Prostate gland (tissue), 2 donors: Measurements from ENCODE around the gene SLC7A6OS. TPM values are rescaled to one million over a fixed set of nuclear protein-coding genes. Genes with fewer than 3 reads are reported as not detected.

Experiments used
- DNase-seq: peaks from one replicate; pipeline ENCODE4 v3.0.0-alpha.2; 2019; ENCODE audit warnings: low spot score
- H3K27ac ChIP-seq, 2 donors: fragments of 200-600 bp; sonication (generic); 2 replicates each; pipeline ENCODE4 v1.5.1; 2017 to 2019
- H3K27me3 ChIP-seq: fragments of 200-600 bp; sonication (generic); replicated peaks from 2 replicates; pipeline ENCODE4 v1.5.1; 2019; ENCODE audit not compliant: insufficient read depth
- H3K36me3 ChIP-seq, 2 donors: fragments of 200-600 bp; sonication (generic); 1 replicate in 1 of 2; 2 replicates in 1 of 2; pipeline versions ENCODE4 v1.5.1 to v1.8.1; 2017 to 2019
- H3K4me1 ChIP-seq: fragments of 200-600 bp; sonication (generic); replicated peaks from 2 replicates; pipeline ENCODE4 v1.5.1; 2019
- H3K4me3 ChIP-seq, 2 donors: fragments of 200-600 bp; sonication (generic); 2 replicates each; pipeline ENCODE4 v1.5.1; 2017 to 2019
- H3K9me3 ChIP-seq: fragments of 200-600 bp; sonication (generic); 2 replicates; pipeline ENCODE4 v1.5.1; 2017
- POLR2A ChIP-seq: fragments of 450-650 bp; IDR thresholded peaks from one replicate; pipeline ENCODE4 v1.6.1; 2016; ENCODE audit warnings: antibody characterized with exemption, mild to moderate bottlenecking
- POLR2AphosphoS5 ChIP-seq: sonication (generic); formaldehyde crosslinking; IDR thresholded peaks from one replicate; pipeline ENCODE4 v1.6.1; 2017; ENCODE audit warnings: antibody characterized with exemption
- WGBS: methylation state at CpG from one replicate; pipeline ENCODE4 v1.1.5; 2018; 5-methylcytosine and 5-hydroxymethylcytosine counted together
- intact Hi-C: fragments of 100-400 bp; cut with DNase I; formaldehyde crosslinking; loops from one replicate; pipeline ENCODE4 v1.14.2; 2022
- small RNA-seq, 2 donors: library from RNA; depleted of rRNA; stranded (forward); fragments of <200 nt; gene quantifications; one replicate each; pipeline ENCODE3, GENCODE V24; 2016
- total RNA-seq, 2 donors: library from RNA; depleted of rRNA; stranded (reverse); fragments of >200 nt; gene quantifications; one replicate each; pipeline ENCODE4 v1.1.0, GENCODE V29; 2016
- TF ChIP-seq, protein P1 (sequence below), 4 experiments: fragments of 200-600 bp in 2 of 4; fragments of 450-650 bp in 2 of 4; sonication (generic) in 2 of 4; IDR thresholded peaks; 1 replicate in 3 of 4; 2 replicates in 1 of 4; pipeline ENCODE4 v1.5.1; 2016 to 2019; ENCODE audit warnings: antibody characterized with exemption in 4 of 4, mild to moderate bottlenecking in 2 of 4, moderate library complexity in 2 of 4

The SLC7A6OS gene
- total RNA-seq, 2 donors from 2014 or later: 10.0 to 23.6 TPM

DNA sequence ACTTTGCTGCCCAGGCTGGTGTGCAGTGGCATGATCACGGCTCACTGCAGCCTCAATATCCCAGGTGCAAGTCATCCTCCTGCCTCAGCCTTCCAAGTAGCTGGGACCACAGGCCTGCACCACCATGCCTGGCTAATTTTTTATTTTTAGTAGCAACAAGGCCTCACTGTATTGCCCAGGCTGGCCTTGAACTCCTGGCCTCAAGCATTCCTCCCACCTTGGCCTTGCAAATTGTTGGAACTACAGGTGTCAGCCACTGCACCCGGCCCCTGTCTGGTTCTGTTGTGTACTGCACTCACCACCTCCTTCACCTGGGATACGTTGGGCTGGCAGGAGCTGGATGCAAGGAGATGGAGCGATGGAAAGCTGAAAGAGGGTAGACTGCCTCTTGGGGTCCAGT lies 57.0 kb downstream of the SLC7A6OS start:
- no peaks in the 10 kb centered on the region for H3K36me3 ChIP-seq

DNA sequence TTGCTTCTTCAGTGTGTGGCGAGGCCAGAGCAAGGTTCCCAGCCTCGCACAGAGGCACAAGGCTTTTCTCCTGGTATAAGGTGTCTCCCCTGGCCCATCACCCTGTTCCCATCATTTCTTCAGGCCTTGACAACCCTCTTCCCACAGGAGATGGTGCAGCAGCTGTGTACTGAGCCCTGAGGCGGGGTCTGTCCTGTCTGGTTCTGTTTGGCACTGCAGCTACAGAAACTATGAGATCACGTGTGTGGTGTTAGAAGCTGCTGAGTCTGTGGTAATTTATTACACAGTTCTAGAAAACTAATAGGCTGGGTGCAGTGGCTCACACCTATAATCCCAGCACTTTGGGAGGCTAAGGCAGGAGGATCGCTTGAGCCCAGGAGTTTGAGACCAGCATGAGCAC lies 58.4 kb downstream of the SLC7A6OS start:
- Histone ChIP-seq H3K27ac (no peak overlapping the region), H3K36me3 (no peaks in the 10 kb centered on the region), H3K4me1 (no peaks in the 10 kb centered on the region), H3K4me3 (no peak overlapping the region), H3K9me3 (no peaks in the 10 kb centered on the region), H3K27me3 (no peaks in the 10 kb centered on the region)
- no peak for DNase-seq
- intact Hi-C loops: no loop called here
- TF ChIP-seq POLR2AphosphoS5: no peak
- TF ChIP-seq, protein P1, sequence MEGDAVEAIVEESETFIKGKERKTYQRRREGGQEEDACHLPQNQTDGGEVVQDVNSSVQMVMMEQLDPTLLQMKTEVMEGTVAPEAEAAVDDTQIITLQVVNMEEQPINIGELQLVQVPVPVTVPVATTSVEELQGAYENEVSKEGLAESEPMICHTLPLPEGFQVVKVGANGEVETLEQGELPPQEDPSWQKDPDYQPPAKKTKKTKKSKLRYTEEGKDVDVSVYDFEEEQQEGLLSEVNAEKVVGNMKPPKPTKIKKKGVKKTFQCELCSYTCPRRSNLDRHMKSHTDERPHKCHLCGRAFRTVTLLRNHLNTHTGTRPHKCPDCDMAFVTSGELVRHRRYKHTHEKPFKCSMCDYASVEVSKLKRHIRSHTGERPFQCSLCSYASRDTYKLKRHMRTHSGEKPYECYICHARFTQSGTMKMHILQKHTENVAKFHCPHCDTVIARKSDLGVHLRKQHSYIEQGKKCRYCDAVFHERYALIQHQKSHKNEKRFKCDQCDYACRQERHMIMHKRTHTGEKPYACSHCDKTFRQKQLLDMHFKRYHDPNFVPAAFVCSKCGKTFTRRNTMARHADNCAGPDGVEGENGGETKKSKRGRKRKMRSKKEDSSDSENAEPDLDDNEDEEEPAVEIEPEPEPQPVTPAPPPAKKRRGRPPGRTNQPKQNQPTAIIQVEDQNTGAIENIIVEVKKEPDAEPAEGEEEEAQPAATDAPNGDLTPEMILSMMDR (IDR thresholded peaks at IDR 0.05): no peak
- no peak for TF ChIP-seq POLR2A
- WGBS: 91% methylated on average over 5 of the region's 5 CpGs

More for the DNA sequence above, 57.0 kb downstream of the SLC7A6OS start:
- Histone ChIP-seq H3K4me1 (no peaks in the 10 kb centered on the region), H3K9me3 (no peaks in the 10 kb centered on the region), H3K27ac (no peak overlapping the region), H3K4me3 (no peak overlapping the region), H3K27me3 (no peaks in the 10 kb centered on the region)
- TF ChIP-seq POLR2AphosphoS5 (no peak), POLR2A (no peak)
- TF ChIP-seq, protein P1 (IDR thresholded peaks at IDR 0.05): no peak
- intact Hi-C loops: no loop called here
- WGBS: 88% methylated on average over 4 of the region's 4 CpGs
- DNase-seq: no peak

DNA sequence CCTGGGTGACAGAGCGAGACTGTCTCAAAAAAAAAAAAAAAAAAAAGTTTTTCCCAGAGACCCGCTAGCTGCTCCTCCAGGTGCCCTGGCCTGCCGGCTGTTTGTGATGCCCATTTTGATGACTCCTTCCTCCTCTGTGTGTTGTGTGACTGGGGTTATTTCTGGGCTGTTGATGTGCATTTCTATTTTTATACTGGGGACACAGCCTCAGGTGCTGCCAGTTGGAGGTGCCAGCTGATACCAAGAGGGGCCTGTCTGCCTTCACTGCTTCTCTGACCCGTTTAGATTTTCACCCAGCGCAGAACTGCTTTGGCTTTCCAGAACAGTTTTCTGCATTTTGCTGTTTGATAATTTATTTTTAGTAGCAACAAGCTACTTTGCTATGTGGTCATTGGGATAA lies 58.9 kb downstream of the SLC7A6OS start:
- intact Hi-C loops: no loop called here
- H3K4me3 ChIP-seq: no peak overlapping the region
- DNase-seq: no peak
- 86% methylated on average over 5 of the region's 5 CpGs for WGBS
- no peak overlapping the region for H3K27ac ChIP-seq
- H3K36me3 ChIP-seq: no peaks in the 10 kb centered on the region
- no peaks in the 10 kb centered on the region for H3K4me1 ChIP-seq
- no peaks in the 10 kb centered on the region for H3K27me3 ChIP-seq
- TF ChIP-seq POLR2AphosphoS5: no peak
- no peaks in the 10 kb centered on the region for H3K9me3 ChIP-seq

DNA sequence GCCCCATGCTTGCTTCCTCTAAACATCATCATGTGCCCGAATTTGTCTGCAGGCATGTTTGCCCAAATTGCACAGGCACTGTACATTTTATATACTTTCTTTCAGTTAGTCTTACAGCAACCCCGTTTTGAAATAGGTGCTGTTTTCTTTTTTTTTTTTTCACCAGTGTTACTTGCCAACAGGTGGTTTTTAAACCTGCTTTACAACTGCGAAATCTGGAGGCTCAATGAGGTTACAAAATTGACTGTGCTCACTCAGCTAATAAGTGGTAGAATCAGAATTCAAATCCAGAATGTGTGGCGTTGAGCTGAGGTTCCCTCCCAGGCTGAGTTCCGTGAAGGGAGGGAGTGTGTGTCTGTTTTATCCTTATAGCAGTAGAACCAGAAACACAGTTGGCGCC lies 59.8 kb downstream of the SLC7A6OS start:
- DNase-seq: no peak
- intact Hi-C loops: no loop called here

DNA sequence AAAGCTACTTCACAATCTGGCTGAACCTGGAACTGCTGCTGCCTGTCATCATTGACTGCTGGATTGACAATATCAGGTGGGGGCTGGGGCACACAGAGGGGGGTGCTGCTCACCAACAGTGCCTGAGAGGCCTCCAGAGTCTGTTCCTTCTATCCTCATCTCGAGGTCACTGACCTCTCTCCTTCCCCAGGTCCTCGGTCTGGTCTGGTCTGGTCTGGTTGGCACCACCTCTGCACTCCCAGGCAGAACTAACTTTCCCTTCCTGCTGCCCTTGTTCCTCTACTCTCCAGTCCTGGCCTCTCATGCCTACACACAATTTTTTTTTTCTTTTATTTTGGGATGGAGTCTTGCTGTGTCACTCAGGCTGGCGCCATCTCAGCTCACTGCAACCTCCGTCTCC lies 61.4 kb downstream of the SLC7A6OS start:
- Histone ChIP-seq H3K36me3 (no peaks in the 10 kb centered on the region), H3K27me3 (no peaks in the 10 kb centered on the region), H3K9me3 (no peaks in the 10 kb centered on the region), H3K4me3 (no peak overlapping the region), H3K4me1 (peaks cover 6% of the 10 kb centered on the region), H3K27ac (no peak overlapping the region)
- TF ChIP-seq POLR2AphosphoS5 (no peak), POLR2A (no peak)
- TF ChIP-seq, protein P1 (IDR thresholded peaks at IDR 0.05): no peak
- 86% methylated on average over 4 of the region's 4 CpGs for WGBS
- no peak for DNase-seq
- intact Hi-C loops: no loop called here

More for the DNA sequence above, 59.8 kb downstream of the SLC7A6OS start:
- TF ChIP-seq POLR2A (no peak), POLR2AphosphoS5 (no peak)
- TF ChIP-seq, protein P1 (IDR thresholded peaks at IDR 0.05): no peak
- WGBS: 84% methylated on average over 6 of the region's 6 CpGs
- Histone ChIP-seq H3K36me3 (no peaks in the 10 kb centered on the region), H3K27ac (no peak overlapping the region), H3K9me3 (no peaks in the 10 kb centered on the region), H3K27me3 (no peaks in the 10 kb centered on the region), H3K4me3 (no peak overlapping the region), H3K4me1 (peaks cover 3% of the 10 kb centered on the region)

Small RNA genes lying within 50 kb of the gene (small RNA-seq; reads per million reads assigned to genes)
- 0 reads per million in 2 donors for gene RNU4-30P
- gene RNU6-1262P: 0 reads per million in 2 donors

Other genes starting within 250 kb of the SLC7A6OS start
- 10 to 100 TPM; 36.6 to 84.1 TPM for gene NFATC3, start 225.6 kb downstream of the SLC7A6OS start, total RNA-seq
- gene ESRP2, start 74.8 kb downstream of the SLC7A6OS start, total RNA-seq: 10 to 100 TPM; 24.5 to 48.1 TPM
- gene PLA2G15, start 65.6 kb downstream of the SLC7A6OS start, total RNA-seq: 10 to 100 TPM; 15.7 to 39.5 TPM
- 10 to 100 TPM; 12.8 to 30.5 TPM for gene SLC7A6, start 46.4 kb downstream of the SLC7A6OS start, total RNA-seq
- 10 to 100 TPM; 45.2 to 77.9 TPM for gene PRMT7, start 73 bp upstream of the SLC7A6OS start, total RNA-seq
- gene SMPD3, start 137.6 kb upstream of the SLC7A6OS start, total RNA-seq: 10 to 100 TPM in 1 of 2 donors, 1 to 10 TPM in 1; 4.7 to 27.8 TPM
- gene ZFP90, start 228.3 kb upstream of the SLC7A6OS start, total RNA-seq: 10 to 100 TPM; 27.2 to 30.3 TPM